ENCODE results near the gene CALD1.

- TF ChIP-seq SMC3 (IDR thresholded peaks at IDR 0.05) (no peak), CTCF (IDR thresholded peaks at IDR 0.05) (no peak), POLR2A (IDR thresholded peaks at IDR 0.05; ENCODE audit: low read length) (no peak), NFE2L2 (conservative IDR thresholded peaks at IDR 0.05; ENCODE audit: low read length) (no peak), HOXA7 (CRISPR knock-in tag; IDR thresholded peaks at IDR 0.05) (no peak)
These were observed 11.8 kb upstream of the CALD1 start for GRCh38 chr7:134767520-134768168.

All from A549 (cell line).